NCI-H2107 (cell line): ENCODE data around the gene HEBP1.

ENCODE experiments used
- DNase-seq: peaks from one replicate; lab custom pipeline; 2025; lab: John Stamatoyannopoulos, UW

The HEBP1 gene

DNA sequence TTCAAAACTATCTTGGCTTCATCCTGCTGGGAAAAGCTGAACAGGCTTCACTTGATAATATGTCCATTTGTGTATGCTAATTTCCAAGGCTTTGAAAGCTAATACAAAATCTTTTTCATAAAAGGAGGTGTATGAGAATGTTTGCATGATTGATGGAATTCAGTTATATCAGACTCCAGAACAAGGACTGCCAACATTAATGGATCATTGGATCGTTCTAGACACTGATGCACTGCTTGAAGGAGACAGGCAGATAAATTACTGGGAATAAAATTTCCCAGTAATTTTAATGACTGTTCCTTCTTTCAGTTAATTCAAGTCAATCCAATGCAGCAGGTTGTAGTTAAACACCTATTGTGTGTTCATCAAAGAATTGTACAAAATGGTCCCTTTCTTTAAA lies 48.6 kb downstream of the HEBP1 start:
- DNase-seq = no peak

DNA sequence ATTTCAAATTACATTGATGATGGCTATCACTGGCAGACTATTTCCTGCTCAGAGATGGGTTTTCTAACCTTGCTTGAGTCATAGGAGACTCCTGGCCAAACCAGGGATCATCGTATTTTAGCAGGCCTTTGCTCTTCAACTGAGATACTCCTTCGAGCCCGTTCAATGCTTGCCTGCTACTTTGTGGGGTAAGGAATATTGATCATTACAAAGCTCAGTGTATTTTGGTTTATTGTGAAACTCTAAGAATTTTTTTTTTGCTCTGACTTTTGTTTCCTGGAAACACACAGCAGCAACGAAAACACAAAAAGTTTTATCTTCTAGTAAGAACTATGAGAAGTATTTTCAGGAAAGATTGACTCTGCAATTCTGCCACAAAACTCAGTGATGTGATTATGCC lies 52.2 kb downstream of the HEBP1 start:
- no peak for DNase-seq

DNA sequence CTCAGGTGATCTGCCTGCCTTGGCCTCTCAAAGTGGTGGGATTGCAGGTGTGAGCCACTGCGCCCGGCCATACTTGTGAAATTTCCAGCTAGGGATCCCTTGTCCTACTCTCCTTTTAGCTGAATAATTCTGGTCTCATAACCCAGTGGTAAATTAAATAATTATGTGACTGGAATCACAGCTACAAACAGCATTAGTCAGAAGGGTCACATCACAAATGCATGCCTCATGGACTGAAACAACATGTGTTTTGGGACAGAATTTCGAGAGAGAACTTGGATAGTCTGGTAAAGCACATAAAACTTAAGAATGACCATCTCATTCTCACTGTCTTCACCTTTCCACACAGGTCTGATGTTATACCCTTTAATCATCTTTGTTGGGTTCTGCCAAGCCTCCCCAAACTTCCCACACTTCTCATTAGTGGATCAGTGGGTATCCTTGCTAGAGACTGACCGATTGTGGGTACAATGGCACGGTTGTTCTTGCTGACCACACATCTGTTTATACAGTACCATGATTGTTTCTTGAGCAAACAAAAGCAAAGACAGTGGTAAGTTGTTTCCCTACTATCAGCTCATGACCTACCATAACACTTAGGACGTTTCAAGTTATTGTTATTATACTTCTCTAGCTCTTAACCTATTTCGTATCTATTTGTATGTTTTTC lies 53.2 kb downstream of the HEBP1 start:
- no peak for DNase-seq

DNA sequence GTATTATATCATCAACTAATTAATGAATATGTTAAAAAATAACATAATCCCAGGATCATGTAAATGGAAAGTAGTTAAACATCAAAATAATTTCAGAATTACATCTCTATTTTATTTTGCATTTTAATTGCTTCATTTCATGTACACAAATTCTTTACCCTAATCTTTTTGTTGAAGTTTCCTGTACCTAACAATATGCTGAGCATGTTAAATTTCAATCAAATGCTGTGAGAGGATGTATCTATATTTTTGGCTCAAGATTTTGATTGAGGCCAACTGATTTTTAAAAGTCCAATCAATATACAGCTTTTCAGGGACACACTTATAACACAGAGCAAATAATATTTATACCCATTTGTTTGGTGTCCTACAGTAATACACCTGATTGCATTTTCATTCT lies 54.5 kb downstream of the HEBP1 start:
- DNase-seq = no peak

DNA sequence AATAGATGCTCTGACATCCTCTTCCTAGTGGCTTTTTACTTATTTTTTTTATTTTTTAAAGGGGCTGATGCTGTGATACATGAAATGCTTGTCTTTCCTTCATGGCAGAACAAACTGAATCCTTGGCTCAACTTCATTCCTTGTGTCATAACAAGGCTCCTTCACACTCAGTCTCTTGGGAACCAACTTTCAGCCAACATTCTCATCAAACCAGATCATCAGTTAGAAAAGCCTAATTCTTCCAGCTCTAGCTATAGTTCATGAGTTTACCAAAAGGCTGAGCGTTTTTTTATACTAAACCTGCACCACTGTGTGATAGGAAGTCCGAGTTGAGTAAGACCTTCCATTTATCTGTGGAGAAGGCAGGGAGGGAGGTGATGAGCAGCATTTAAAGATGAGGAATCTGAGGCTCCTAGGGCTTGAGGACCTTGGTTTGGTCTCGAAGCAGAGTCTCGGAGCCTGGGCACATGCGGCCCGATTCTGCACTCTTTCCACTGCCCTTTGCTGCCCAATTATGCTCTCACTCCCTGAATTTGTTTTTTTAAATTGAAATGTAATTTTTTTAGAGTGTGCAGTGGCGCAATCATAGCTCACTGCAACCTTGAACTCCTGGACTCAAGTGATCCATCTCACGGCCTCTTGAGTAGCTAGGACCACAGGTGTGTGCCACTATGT lies 56.3 kb downstream of the HEBP1 start:
- no peak for DNase-seq

DNA sequence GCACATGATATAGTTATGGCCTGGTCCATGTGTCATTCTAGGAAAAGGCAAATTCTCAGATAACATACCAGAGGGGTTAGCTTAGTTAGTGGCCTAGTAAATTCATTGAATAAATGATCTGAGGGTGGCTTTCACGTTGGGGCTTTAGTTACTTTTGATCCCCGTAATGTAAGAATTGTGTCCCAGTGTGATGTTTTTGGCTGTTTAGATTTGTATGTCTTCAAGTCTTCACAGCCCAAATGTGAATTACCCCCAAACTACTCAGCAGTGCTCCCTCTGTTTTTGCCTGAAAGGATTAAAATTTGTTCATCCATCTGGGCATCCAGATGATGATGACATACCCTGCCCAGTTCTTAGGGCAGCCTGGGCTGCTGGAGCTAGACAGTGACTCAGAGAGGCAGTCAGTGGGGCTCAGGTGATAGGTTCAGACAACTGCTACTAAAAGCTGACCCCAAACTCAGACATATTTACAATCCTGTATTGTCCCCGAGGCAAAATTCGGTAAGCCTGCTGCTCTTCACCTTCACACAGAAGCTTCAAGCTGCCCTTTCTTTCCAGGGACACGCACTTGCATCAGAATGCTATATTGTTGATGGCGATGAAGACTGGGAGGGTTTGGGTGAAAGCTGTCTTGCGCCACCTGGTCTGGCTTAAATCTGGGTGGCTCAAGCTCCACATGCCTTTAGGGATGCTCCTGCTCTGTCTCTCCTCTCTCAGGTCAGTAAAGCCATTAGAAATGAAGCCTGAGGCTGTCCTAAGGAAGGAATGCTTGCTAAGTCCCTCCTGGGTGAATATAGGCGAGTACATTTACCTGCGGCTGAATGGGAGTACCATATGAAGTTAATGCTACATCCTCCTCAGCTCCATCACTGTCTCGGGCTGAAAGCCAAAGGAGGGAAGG lies 58.4 kb downstream of the HEBP1 start:
- no peak for DNase-seq

DNA sequence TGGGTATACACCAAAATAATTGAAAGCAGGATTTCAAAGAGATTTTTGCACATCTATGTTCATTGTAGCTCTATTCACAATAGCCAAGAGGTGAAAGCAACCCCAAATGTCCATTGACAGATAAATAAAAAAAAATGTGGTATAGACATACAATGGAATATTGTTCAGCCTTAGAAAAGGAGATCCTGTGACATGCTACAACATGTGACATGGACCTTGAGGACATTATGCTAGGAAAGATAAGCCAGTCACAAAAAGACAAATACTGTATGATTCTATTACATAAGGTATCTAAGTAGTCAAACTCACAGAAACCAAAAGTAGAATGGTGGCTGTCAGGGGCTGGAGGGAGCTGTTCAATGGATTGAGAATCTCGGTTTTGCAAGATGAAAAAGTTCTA lies 60.2 kb downstream of the HEBP1 start:
- DNase-seq = no peak

DNA sequence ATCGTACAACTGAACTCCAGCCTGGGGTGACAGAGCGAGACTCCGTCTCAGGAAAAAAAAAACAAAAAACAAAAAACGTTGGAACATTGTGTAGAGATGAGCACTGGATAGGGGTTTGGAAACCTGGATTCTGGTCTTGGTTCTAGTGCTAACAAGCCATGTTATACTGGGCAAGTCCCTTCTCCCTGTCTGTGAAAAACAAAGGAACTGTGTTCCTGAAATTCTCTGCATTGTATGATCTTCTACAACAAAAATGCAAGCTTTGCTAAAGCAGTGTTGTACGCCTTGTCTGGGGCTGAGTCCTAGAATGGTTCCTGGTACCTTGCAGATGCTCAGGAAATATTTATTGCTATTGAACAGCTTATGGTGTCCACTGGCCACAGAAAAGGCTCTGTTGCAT lies 61.5 kb downstream of the HEBP1 start:
- no peak for DNase-seq

DNA sequence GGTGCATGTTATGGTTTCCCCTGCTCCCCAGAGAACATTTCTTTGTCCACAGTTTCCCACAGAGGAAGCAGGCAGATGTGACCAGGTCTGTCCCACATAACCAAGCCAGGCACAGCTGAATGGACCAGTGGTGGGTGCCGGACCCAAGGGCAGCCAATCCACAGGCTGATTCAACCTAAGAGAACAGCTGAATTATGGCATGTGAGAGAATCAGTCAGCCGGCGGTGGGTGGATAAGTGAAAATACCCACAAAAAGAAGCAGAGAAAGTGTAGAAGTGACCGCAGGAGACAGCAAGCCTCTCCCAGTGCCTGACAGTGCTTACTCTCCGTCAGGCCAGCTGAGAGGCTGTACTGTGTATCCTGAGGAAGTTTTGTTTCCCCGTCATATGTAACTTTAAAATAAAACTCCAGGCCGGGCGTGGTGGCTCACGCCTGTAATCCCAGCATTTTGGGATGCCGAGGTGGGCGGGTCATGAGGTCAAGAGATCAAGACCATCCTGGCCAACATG lies 63.0 kb downstream of the HEBP1 start:
- DNase-seq = no peak

DNA sequence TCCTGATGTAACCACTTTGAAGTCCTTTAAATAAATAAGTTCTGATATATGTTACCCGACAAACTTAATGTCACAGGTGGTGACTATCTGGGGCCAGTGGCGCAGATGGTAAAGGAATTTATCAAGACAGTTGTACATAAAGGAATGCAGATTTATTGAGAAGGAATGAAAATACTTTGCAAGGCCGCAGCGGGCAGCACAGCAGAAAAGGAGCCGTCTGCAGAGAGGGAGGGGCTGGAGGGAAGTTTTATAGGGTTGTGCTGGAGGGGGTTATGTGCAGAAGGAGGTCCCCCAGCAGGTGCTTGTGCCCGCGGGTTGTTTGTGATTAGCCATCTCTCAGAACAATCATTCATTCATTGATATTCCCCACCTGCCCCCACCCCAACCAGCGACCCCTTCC lies 65.5 kb downstream of the HEBP1 start:
- no peak for DNase-seq

DNA sequence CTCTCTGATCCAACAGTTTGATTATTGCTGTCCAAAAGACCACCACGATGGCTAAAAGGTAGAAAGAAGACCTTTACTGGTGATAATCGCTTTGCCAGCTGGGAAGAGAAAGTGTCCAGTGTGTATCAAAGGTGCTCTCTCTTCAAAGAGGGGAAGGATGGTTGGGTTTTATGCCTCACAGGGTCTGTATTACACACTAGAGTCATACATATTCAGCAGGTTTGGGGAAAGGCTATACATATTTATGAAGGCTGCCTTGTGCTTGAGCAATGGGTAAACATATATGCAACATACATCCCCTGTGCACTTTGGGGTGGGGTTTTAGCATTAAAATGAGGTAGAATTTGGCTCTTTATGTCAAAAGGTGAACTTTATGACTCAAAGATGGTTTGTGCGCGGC lies 66.3 kb downstream of the HEBP1 start:
- no peak for DNase-seq

DNA sequence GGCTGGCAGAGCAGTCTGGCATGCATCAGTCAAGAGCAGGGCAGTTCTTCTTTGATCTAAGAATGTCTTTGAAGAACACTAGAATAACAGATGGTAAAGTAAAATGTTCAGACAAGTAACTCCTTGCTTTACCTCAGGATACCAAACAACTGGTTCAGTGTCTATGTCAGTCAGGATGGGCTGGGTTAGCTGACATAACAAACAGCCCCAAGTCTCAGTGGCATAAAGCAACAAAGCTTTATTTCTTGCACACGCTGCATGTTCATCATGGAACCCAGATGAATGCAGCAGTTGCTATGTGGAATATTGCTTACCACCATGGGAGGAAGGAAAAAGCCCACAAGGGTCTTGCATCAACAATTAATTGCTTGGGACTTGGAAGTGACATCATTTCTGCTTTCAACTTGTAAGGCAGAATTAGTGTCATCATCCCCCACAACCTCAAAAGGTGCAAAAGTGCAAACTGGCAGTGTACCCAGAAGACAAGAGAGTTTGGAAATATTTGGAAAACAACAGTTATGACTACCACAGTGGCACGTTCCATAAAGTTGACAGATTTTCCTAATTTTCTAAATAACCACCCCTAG lies 69.3 kb downstream of the HEBP1 start:
- DNase-seq = no peak

DNA sequence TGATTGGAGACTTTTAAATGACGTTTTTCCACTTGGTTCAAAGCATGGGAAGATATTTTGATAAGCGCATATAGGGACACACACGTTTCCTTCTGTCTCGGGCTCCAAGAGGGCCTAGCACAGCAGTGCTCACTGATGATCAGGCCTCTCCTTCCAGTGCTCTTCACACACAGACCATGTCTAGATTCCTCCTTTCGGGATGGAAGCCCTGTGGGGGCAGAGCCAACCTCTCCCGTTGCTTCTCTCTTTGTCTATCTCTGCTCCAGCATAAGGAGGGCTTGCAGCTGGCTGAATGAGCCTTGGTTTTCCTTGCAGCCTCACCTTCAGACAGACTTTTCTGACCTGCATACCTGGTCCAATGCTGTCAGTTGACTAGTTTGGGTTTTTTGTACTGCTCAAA lies 70.4 kb downstream of the HEBP1 start:
- no peak for DNase-seq

DNA sequence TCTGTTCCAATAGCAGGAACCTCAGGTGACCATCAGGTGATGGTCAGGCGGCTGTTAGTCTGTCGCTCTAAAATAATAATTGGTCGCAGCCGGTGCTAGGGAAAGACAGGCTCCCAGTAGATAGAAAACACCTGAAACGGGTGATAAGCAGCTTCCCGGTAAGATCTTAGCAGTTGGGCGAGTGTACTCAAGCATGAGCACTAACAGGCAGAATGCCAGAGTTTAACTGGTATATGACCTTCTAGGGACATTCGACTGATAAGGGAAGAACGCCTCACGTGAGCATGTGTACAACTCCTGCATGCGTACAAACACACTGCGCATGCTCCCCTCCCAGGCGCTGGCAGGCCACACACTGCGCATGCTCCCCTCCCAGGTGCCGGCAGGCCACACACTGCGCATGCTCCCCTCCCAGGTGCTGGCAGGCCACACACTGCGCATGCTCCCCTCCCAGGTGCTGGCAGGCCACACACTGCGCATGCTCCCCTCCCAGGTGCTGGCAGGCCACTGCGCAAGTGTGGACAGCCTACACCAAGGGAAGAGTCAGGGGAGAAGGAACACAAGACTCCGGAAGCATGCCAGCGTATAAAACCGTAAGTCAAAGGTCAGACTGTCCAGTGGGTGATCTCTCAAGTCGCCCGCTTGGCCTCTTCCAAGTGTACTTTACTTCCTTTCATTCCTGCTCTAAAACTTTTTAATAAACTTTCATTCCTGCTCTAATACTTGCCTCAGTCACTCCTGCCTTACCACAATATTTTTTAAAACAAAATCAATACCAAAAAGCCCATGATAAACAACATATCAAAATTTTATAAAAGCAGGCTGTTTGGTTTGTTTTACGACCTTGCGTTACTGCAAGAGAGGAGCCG lies 72.6 kb downstream of the HEBP1 start:
- peak; percentile 66 for DNase-seq

DNA sequence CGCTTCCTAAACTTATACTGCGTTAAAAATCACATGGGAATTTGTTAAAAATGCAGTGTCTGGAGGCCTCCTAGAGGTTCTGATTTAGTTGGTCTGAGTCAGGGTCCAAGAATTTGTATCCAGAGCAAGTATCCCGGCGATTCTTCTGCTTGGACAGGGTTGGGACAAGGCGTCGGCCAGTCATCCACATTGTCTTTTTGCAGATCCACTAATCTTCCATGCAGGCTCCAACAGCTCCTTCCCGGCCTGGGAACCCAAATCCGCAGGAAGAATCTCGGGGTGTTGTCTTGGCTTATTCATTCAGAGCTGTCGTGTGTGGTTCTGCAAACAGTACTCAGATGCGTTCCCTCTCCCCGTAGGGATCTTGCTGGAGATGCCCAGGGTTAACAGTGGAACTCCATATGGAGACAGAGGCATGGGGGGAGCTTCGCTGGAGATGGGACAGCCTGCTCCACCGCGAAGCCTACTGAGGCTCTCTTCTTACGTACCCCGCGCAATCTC lies 73.4 kb downstream of the HEBP1 start:
- DNase-seq = no peak

DNA sequence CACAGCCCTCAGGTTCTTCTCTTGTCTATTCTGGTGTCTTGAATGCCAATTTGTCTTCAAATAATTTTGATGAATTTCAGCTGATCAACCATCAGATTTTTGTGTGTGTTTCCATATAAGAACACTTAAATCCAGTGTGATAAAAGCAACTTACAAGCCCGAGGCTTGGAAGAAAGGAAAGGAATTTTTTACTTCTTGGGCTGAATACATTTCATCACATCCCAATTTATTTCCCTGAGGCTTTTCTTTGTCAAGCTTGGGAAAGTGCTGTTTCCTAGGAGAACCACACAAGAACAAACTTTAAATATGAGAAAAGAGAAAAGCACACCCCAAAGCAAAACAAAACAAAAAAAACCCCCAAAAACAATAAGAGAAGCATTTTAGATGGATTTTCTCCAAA lies 74.7 kb downstream of the HEBP1 start:
- no peak for DNase-seq
